ENCODE results near the gene SLC5A11.
A peak's percentile ranks its signal among the peaks of the same experiment; 100 is the strongest.

The SLC5A11 gene

GRCh38 chr16:24920568-24920967 lies 74.8 kb downstream of the SLC5A11 start:
- DNase-seq (ENCODE audit: low read depth), result no peak

GRCh38 chr16:24921229-24921628 lies 75.5 kb downstream of the SLC5A11 start:
- DNase-seq (ENCODE audit: low read depth), result no peak

GRCh38 chr16:24925163-24925562 lies 79.4 kb downstream of the SLC5A11 start:
- no peak for DNase-seq (ENCODE audit: low read depth)

- no peak for DNase-seq (ENCODE audit: low read depth)
Measured at GRCh38 chr16:24929409-24929808, 83.6 kb downstream of the SLC5A11 start.

GRCh38 chr16:24930440-24930839 lies 84.7 kb downstream of the SLC5A11 start:
- DNase-seq (ENCODE audit: low read depth), result no peak

GRCh38 chr16:24931091-24931490 lies 85.3 kb downstream of the SLC5A11 start:
- DNase-seq (ENCODE audit: low read depth), result no peak

GRCh38 chr16:24935336-24935735 lies 89.6 kb downstream of the SLC5A11 start:
- DNase-seq (ENCODE audit: low read depth), result no peak

GRCh38 chr16:24936151-24936550 lies 90.4 kb downstream of the SLC5A11 start:
- no peak for DNase-seq (ENCODE audit: low read depth)

- no peak for DNase-seq (ENCODE audit: low read depth)
Measured at GRCh38 chr16:24939224-24939623, 93.5 kb downstream of the SLC5A11 start.

GRCh38 chr16:24939738-24940137 lies 94.0 kb downstream of the SLC5A11 start:
- DNase-seq (ENCODE audit: low read depth), result no peak

- no peak for DNase-seq (ENCODE audit: low read depth)
Measured at GRCh38 chr16:24943471-24943870, 97.7 kb downstream of the SLC5A11 start.

GRCh38 chr16:24944206-24944605 lies 98.4 kb downstream of the SLC5A11 start:
- no peak for DNase-seq (ENCODE audit: low read depth)

- no peak for DNase-seq (ENCODE audit: low read depth)
Measured at GRCh38 chr16:24946155-24946554, 100.4 kb downstream of the SLC5A11 start.

- DNase-seq (ENCODE audit: low read depth), result peak; percentile 26
Measured at GRCh38 chr16:24950275-24950674, 104.5 kb downstream of the SLC5A11 start.

- no peak for DNase-seq (ENCODE audit: low read depth)
Measured at GRCh38 chr16:24953306-24953705, 107.5 kb downstream of the SLC5A11 start.

- no peak for DNase-seq (ENCODE audit: low read depth)
Measured at GRCh38 chr16:24953721-24954120, 108.0 kb downstream of the SLC5A11 start.

GRCh38 chr16:24954137-24954536 lies 108.4 kb downstream of the SLC5A11 start:
- no peak for DNase-seq (ENCODE audit: low read depth)

- DNase-seq (ENCODE audit: low read depth), result no peak
Measured at GRCh38 chr16:24955975-24956731, 110.4 kb downstream of the SLC5A11 start.

- DNase-seq (ENCODE audit: low read depth), result no peak
Measured at GRCh38 chr16:24957887-24958286, 112.1 kb downstream of the SLC5A11 start.
